ENCODE results near the gene DDX4.

DNA sequence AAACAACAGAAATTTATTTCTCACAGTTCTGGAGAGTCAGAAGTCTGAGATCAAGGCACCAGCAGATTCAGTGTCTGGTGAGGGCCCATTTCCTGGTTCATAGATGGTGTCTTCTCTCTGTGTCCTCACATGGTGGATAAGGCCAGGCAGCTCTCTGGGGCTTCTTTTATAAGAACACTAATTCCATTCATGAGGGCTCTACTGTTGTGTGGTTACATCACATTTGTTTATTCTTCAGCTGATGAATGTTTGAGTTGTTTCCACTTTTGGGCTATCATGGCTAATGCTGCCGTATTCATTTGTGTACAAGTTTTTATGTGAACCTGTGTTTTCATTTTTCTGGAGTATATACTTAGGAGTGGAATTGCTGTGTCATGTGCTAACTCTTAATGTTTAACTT, 35.2 kb downstream of the DDX4 start:
- no peak for TF ChIP-seq POLR2AphosphoS5 (IDR thresholded peaks at IDR 0.05)
- TF ChIP-seq, protein P1, sequence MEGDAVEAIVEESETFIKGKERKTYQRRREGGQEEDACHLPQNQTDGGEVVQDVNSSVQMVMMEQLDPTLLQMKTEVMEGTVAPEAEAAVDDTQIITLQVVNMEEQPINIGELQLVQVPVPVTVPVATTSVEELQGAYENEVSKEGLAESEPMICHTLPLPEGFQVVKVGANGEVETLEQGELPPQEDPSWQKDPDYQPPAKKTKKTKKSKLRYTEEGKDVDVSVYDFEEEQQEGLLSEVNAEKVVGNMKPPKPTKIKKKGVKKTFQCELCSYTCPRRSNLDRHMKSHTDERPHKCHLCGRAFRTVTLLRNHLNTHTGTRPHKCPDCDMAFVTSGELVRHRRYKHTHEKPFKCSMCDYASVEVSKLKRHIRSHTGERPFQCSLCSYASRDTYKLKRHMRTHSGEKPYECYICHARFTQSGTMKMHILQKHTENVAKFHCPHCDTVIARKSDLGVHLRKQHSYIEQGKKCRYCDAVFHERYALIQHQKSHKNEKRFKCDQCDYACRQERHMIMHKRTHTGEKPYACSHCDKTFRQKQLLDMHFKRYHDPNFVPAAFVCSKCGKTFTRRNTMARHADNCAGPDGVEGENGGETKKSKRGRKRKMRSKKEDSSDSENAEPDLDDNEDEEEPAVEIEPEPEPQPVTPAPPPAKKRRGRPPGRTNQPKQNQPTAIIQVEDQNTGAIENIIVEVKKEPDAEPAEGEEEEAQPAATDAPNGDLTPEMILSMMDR (IDR thresholded peaks at IDR 0.05), result no peak
